Panc1 (cell line): ENCODE data around the gene DCAF6. TPM values are rescaled to one million over a fixed set of nuclear protein-coding genes. Genes with fewer than 3 reads are reported as not detected.

Experiments
- ATAC-seq: fragments of 200-7000 bp; cut with Tn5 transposase; 2 replicates; pipeline ENCODE4 v1.9.1; 2020; ENCODE audit warnings: mild to moderate bottlenecking, moderate library complexity
- BruUV-seq: library from RNA; stranded (reverse); fragments of 400-500 nt; replicated peaks from 2 replicates; lab custom pipeline; 2021; lab: Mats Ljungman, UMichigan
- CTCF ChIA-PET: fragments of 300-600 bp; sonication (Branson Sonifier 250); formaldehyde crosslinking; loops from one replicate; lab custom pipeline; 2022; ENCODE audit warnings: antibody characterized with exemption; lab: Charles Lee
- POLR2A ChIA-PET: fragments of 300-600 bp; sonication (Branson Sonifier 250); formaldehyde crosslinking; loops from one replicate; lab custom pipeline; 2022; ENCODE audit warnings: antibody characterized with exemption; lab: Charles Lee
- DNase-seq: peaks from one replicate; pipeline ENCODE4 v3.0.0-alpha.2; 2010; ENCODE audit warnings: low read depth, low spot score
- H3K27ac ChIP-seq: 2 replicates; pipeline ENCODE4 v1.5.1; 2011; ENCODE audit warnings: mild to moderate bottlenecking, low read length, inconsistent platforms
- H3K27me3 ChIP-seq: fragments of 200-500 bp; sonication (Bioruptor generic); 2 replicates; pipeline ENCODE4 v1.6.0; 2014; ENCODE audit warnings: low read length, inconsistent platforms; ENCODE audit not compliant: control insufficient read depth, insufficient read depth
- H3K36me3 ChIP-seq: fragments of 200-500 bp; sonication (Bioruptor generic); 2 replicates; pipeline ENCODE4 v1.5.1; 2014; ENCODE audit warnings: inconsistent platforms, mild to moderate bottlenecking, low read length, moderate library complexity; ENCODE audit not compliant: control insufficient read depth, insufficient read depth
- H3K4me1 ChIP-seq: 2 replicates; pipeline ENCODE4 v1.5.1; 2011; ENCODE audit warnings: inconsistent platforms, mild to moderate bottlenecking, low read length, moderate library complexity; ENCODE audit not compliant: control insufficient read depth, insufficient read depth
- H3K4me3 ChIP-seq, 2 experiments: 2 replicates each; pipeline ENCODE4 v1.5.1; 2011 to 2012; ENCODE audit warnings: low read depth in 2 of 2, low read length in 2 of 2, mild to moderate bottlenecking in 2 of 2, inconsistent platforms in 1 of 2, moderate library complexity in 1 of 2
- H3K9me3 ChIP-seq: fragments of 200-500 bp; sonication (Bioruptor generic); 2 replicates; pipeline ENCODE4 v1.5.1; 2014; ENCODE audit warnings: low read depth, mild to moderate bottlenecking, inconsistent platforms, low read length, moderate library complexity; ENCODE audit not compliant: control insufficient read depth, insufficient read depth
- CTCF ChIP-seq: fragments of 450-650 bp; IDR thresholded peaks from 2 replicates; pipeline ENCODE4 v1.5.1; 2017; ENCODE audit warnings: mild to moderate bottlenecking
- POLR2AphosphoS5 ChIP-seq: IDR thresholded peaks from 2 replicates; pipeline ENCODE4 v1.6.1; 2012; ENCODE audit warnings: mild to moderate bottlenecking, low read depth, low read length, moderate library complexity
- REST ChIP-seq, 2 experiments: IDR thresholded peaks; 2 replicates each; pipeline ENCODE4 v1.6.1; 2011 to 2012; ENCODE audit warnings: low read depth in 2 of 2, control low read depth in 1 of 2, low read length in 1 of 2, mild to moderate bottlenecking in 1 of 2, moderate library complexity in 1 of 2; ENCODE audit not compliant: insufficient read depth in 1 of 2
- SIN3A ChIP-seq: IDR thresholded peaks from 2 replicates; pipeline ENCODE4 v1.6.1; 2012; ENCODE audit warnings: low read depth, mild to moderate bottlenecking, low read length, moderate library complexity, borderline replicate concordance; ENCODE audit not compliant: insufficient read depth
- TCF7L2 ChIP-seq: IDR thresholded peaks from 2 replicates; pipeline ENCODE4 v1.6.1; 2011; ENCODE audit warnings: mild to moderate bottlenecking, low read depth, low read length, inconsistent platforms
- in situ Hi-C: cut with HindIII; loops from 2 replicates; pipeline ENCODE4 v1.10.0; 2016; ENCODE audit warnings: low sequenced_read_pairs, low pct_unique_long_range_greater_than_20kb
- intact Hi-C: fragments of 100-400 bp; cut with micrococcal nuclease; formaldehyde crosslinking; loops from one replicate; pipeline ENCODE4 v1.10.0; 2022; ENCODE audit not compliant: unreplicated experiment
- total RNA-seq: library from RNA; stranded (reverse); gene quantifications from one replicate; pipeline ENCODE4 v1.2.1, GENCODE V29; 2021; ENCODE audit not compliant: unreplicated experiment

Gene DCAF6
- total RNA-seq, 1 experiment from 2014 or later: 67.7 TPM

- ATAC-seq: no peak
- TF ChIP-seq SIN3A (no peak), TCF7L2 (no peak)
- BruUV-seq: no TSS peak
- Histone ChIP-seq H3K9me3 (no peaks in the 10 kb centered on the region), H3K4me1 (no peaks in the 10 kb centered on the region), H3K27me3 (no peaks in the 10 kb centered on the region), H3K36me3 (peaks cover 23% of the 10 kb centered on the region), H3K27ac (no peak overlapping the region), H3K4me3 (no peak overlapping the region)
- in situ Hi-C loops: no loop called here
- no peak for DNase-seq
- intact Hi-C loops: no loop called here
- ChIA-PET CTCF (no interaction called here), POLR2A (no interaction called here)
Observed at GRCh38 chr1:168045311-168045710, 108.8 kb downstream of the DCAF6 start.

- BruUV-seq: no TSS peak
- Histone ChIP-seq H3K4me1 (no peaks in the 10 kb centered on the region), H3K9me3 (no peaks in the 10 kb centered on the region), H3K27ac (no peak overlapping the region), H3K4me3 (no peak overlapping the region), H3K27me3 (no peaks in the 10 kb centered on the region), H3K36me3 (peaks cover 15% of the 10 kb centered on the region)
- TF ChIP-seq CTCF (no peak), SIN3A (no peak), REST (IDR thresholded peaks at IDR 0.05; ENCODE audit: insufficient read depth in 1 of 2, low read depth in 2 of 2, low read length in 1 of 2) (no peak), TCF7L2 (no peak), POLR2AphosphoS5 (no peak)
- intact Hi-C loops (no loop called here), in situ Hi-C loops (no loop called here)
- POLR2A ChIA-PET: interaction anchor here (0.6 kb wide), 1 partner anchor 1478 kb away, joined by 7 read pairs; no protein-coding TSS in a partner anchor
- ATAC-seq: no peak
- no peak for DNase-seq
- CTCF ChIA-PET: no interaction called here
Observed at GRCh38 chr1:168050307-168050706, 113.8 kb downstream of the DCAF6 start.

- no peaks in the 10 kb centered on the region for H3K4me1 ChIP-seq
- H3K36me3 ChIP-seq: peaks cover 9% of the 10 kb centered on the region; the same call in 1 of the 2 replicates
- intact Hi-C loops: no loop called here
- BruUV-seq: no TSS peak
- H3K4me3 ChIP-seq: no peak overlapping the region
- POLR2A ChIA-PET: no interaction called here
- CTCF ChIA-PET: no interaction called here
- no peaks in the 10 kb centered on the region for H3K9me3 ChIP-seq
- no peak for TF ChIP-seq SIN3A
- TF ChIP-seq TCF7L2: no peak
- no peak for TF ChIP-seq CTCF
- no peak for TF ChIP-seq REST (IDR thresholded peaks at IDR 0.05; ENCODE audit: insufficient read depth in 1 of 2, low read depth in 2 of 2, low read length in 1 of 2)
- no peak for TF ChIP-seq POLR2AphosphoS5
- no peak overlapping the region for H3K27ac ChIP-seq
- ATAC-seq (no peak), DNase-seq (no peak)
- no peaks in the 10 kb centered on the region for H3K27me3 ChIP-seq
- in situ Hi-C loops: no loop called here
Observed at GRCh38 chr1:168050880-168051279, 114.4 kb downstream of the DCAF6 start.
